Measurements from ENCODE around the gene ZNF827.

ZNF827 gene

DNA sequence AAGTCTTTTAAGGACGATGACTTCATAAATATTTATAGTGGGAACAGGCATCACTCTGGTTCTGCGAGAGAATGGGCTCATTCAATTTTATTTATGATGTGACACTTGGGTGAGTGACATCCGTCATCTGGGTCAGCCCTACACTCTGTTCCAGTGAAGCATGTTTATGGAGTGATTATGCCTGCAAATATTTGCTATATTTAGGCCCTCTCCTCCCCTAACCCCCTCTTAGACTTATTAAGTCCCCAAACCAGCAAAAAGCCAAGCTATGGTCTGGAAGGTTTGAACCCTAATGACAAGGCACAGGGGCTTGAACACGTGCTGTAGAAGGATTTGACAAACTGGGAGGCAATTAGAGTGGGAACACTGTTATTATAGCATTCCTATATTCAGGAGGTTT lies 202.8 kb downstream of the ZNF827 start:
- no peaks in the 10 kb centered on the region for H3K9me3 ChIP-seq
- H3K4me3 ChIP-seq: no peak overlapping the region
- no peak for DNase-seq
- intact Hi-C loops (cut with DNase I; ENCODE audit: low total_unique reads): loop anchor here (2.0 to 5.0 kb wide), 2 partner anchors 117 to 201 kb away; partner anchors contain the start of genes MMAA and ZNF827
- no peaks in the 10 kb centered on the region for H3K36me3 ChIP-seq
- no peaks in the 10 kb centered on the region for H3K27me3 ChIP-seq
- TF ChIP-seq, protein P1, sequence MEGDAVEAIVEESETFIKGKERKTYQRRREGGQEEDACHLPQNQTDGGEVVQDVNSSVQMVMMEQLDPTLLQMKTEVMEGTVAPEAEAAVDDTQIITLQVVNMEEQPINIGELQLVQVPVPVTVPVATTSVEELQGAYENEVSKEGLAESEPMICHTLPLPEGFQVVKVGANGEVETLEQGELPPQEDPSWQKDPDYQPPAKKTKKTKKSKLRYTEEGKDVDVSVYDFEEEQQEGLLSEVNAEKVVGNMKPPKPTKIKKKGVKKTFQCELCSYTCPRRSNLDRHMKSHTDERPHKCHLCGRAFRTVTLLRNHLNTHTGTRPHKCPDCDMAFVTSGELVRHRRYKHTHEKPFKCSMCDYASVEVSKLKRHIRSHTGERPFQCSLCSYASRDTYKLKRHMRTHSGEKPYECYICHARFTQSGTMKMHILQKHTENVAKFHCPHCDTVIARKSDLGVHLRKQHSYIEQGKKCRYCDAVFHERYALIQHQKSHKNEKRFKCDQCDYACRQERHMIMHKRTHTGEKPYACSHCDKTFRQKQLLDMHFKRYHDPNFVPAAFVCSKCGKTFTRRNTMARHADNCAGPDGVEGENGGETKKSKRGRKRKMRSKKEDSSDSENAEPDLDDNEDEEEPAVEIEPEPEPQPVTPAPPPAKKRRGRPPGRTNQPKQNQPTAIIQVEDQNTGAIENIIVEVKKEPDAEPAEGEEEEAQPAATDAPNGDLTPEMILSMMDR (IDR thresholded peaks at IDR 0.05): no peak
- H3K4me1 ChIP-seq: peaks cover 0 to 52% (median 41%) of the 10 kb centered on the region in 4 donors
- H3K27ac ChIP-seq: peak overlapping the region; percentile 93 to 99

- H3K27ac ChIP-seq: peak overlapping the region; percentile 93 to 99
- no peak for DNase-seq
- H3K4me1 ChIP-seq: peaks cover 0 to 52% (median 41%) of the 10 kb centered on the region in 4 donors
These were observed 203.3 kb downstream of the ZNF827 start for GRCh38 chr4:145735347-145735675.

DNA sequence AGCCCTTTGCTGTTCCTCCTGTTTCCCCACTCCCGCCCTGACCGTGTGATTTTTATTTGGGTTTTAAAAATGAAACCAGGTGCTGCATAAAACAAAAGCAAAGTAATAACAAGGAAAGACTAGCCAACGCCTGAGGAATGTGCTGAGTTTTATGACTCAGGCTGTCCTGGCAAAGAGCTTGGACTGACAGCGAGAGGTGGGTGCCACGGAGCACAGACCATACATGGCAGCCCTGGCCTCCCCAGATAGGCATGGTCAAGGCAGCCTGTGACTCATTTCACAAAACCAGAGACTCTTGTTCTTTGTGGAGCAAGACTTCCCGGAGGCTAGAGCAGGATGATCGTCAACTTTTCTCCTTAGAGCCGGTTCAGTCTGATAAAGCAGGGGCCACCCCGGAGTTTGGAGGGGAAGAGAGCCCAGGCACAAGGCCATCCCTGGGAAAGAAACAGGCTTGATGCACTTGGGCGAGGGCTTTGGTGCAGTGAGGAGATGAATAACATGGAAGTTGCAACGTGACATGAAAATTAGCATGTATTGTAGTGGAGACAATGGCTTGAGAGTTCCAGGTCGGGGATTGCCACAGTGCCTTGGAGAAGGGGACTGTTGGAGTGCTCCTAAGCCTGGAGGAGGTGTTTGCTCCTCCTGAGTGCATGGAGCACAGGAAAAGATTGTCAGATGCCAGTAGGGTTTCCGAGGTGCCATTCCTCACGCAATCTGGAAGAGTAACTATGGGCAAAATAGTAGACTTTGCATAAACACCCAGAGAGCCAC lies 203.9 kb downstream of the ZNF827 start:
- DNase-seq: peak; percentile 85 to 95
- Histone ChIP-seq H3K4me3 (peak overlapping the region; percentile 34 to 71), H3K27me3 (no peaks in the 10 kb centered on the region), H3K9me3 (no peaks in the 10 kb centered on the region), H3K4me1 (peaks cover 0 to 52% (median 41%) of the 10 kb centered on the region in 4 donors), H3K36me3 (no peaks in the 10 kb centered on the region), H3K27ac (peak overlapping the region; percentile 93 to 99)
- TF ChIP-seq, protein P1 (IDR thresholded peaks at IDR 0.05): no peak
- intact Hi-C loops (cut with DNase I; ENCODE audit: low total_unique reads): loop anchor here (2.0 to 5.0 kb wide), 2 partner anchors 116 to 203 kb away; partner anchors contain the start of genes MMAA and ZNF827

More at GRCh38 chr4:145735347-145735675, 203.3 kb downstream of the ZNF827 start:
- intact Hi-C loops (cut with DNase I; ENCODE audit: low total_unique reads): loop anchor here (2.0 to 5.0 kb wide), 2 partner anchors 117 to 202 kb away; partner anchors contain the start of genes MMAA and ZNF827
- TF ChIP-seq, protein P1 (IDR thresholded peaks at IDR 0.05): no peak
- Histone ChIP-seq H3K36me3 (no peaks in the 10 kb centered on the region), H3K4me3 (peak overlapping the region in 1 of 2 donors; percentile 71), H3K27me3 (no peaks in the 10 kb centered on the region), H3K9me3 (no peaks in the 10 kb centered on the region)

- intact Hi-C loops (cut with DNase I; ENCODE audit: low total_unique reads): loop anchor here (2.0 kb wide), 1 partner anchor 115 kb away; the partner anchor contains the start of gene MMAA
- Histone ChIP-seq H3K27ac (peak overlapping the region; percentile 93 to 99), H3K4me3 (peak overlapping the region; percentile 34 to 71)
These were observed 204.6 kb downstream of the ZNF827 start for GRCh38 chr4:145734031-145734430.

GRCh38 chr4:145732895-145733880 lies 205.4 kb downstream of the ZNF827 start:
- Histone ChIP-seq H3K4me3 (peak overlapping the region; percentile 59 to 71), H3K27me3 (no peaks in the 10 kb centered on the region), H3K36me3 (no peaks in the 10 kb centered on the region), H3K9me3 (no peaks in the 10 kb centered on the region), H3K4me1 (peaks cover 0 to 52% (median 41%) of the 10 kb centered on the region in 4 donors), H3K27ac (peak overlapping the region; percentile 93 to 99)
- intact Hi-C loops (cut with DNase I; ENCODE audit: low total_unique reads): no loop called here
- TF ChIP-seq, protein P1 (IDR thresholded peaks at IDR 0.05): peak in 1 of 2 experiments; percentile 9
- peak; percentile 93 to 98 for DNase-seq

More at GRCh38 chr4:145734031-145734430, 204.6 kb downstream of the ZNF827 start:
- H3K27me3 ChIP-seq: no peaks in the 10 kb centered on the region
- H3K4me1 ChIP-seq: peaks cover 0 to 52% (median 41%) of the 10 kb centered on the region in 4 donors
- TF ChIP-seq, protein P1 (IDR thresholded peaks at IDR 0.05): no peak
- H3K36me3 ChIP-seq: no peaks in the 10 kb centered on the region
- DNase-seq: no peak
- no peaks in the 10 kb centered on the region for H3K9me3 ChIP-seq
